ENCODE data around the gene CDC16. TPM values are rescaled to one million over a fixed set of nuclear protein-coding genes. Genes with fewer than 3 reads are reported as not detected.

CDC16 gene
- total and polyA plus RNA-seq, 2 of the 13 experiments (the other 11 are each of a cell fraction or from before 2014, with no cell fraction given) = 24.2 to 60.9 TPM

DNA sequence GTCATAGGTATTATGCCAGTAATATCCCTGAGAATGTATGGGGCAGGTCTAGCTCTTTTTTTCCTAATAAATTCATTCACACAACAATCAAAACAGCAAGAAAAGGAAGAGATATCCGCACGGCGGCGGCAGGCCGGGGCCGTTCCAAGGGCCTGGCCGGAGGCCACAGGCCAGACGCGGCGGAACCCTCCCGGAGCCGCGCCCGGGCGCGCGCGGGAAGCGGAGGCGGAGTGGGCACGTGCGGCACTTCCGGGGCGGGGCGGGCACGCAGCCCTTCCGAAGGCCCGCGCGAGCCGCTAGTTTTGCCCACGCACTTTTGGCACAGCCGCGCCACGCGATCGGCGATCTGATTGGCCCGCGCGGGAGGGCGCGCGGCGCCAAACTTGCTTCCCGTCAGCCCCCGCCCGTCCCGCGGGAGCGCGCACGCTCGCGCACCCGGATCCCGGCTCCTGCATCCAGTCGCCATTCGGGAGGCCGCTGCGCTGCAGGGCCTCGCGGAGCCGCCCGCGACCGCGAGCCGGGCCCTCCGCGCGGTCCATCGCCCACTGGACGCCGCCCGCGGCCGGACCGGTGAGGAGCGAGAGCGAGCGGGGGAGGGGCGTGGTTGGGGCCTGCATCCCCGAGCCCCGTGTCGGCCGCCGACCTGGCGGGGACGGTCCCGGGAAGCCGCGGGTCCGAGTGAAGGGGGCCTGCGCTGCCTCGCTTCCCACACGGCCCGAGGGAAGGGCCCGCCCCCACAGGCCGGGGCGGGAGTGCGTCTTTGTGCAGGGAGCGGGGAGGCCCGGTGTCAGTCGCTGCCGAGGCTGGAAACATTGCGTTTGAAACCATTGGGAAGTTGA is 79.6 kb downstream of the CDC16 start, which contains the start of gene CHAMP1 (continued):
- TF ChIP-seq CREB3 (CRISPR knock-in tag; IDR thresholded peaks at IDR 0.05) (peak; percentile 83), MED8 (CRISPR knock-in tag; IDR thresholded peaks at IDR 0.05; ENCODE audit: insufficient replicate concordance) (peak; percentile 62), CBX2 (IDR thresholded peaks at IDR 0.05; ENCODE audit: low read depth, low read length) (no peak), CBX2 (CRISPR knock-in tag; IDR thresholded peaks at IDR 0.05; ENCODE audit: low read depth) (peak; percentile 53), ZNF407 (CRISPR knock-in tag; IDR thresholded peaks at IDR 0.05; ENCODE audit: not compliant biosample characterization) (no peak), MEIS2 (CRISPR knock-in tag; IDR thresholded peaks at IDR 0.05) (peak; percentile 94), ZNF275 (CRISPR knock-in tag; IDR thresholded peaks at IDR 0.05; ENCODE audit: borderline replicate concordance) (peak; percentile 47; the same call in 1 of the 2 replicates), TEAD3 (CRISPR knock-in tag; optimal IDR thresholded peaks at IDR 0.05; ENCODE audit: borderline replicate concordance) (no peak), NFYB (CRISPR knock-in tag; IDR thresholded peaks at IDR 0.05) (peak; percentile 83), ERF (CRISPR knock-in tag; IDR thresholded peaks at IDR 0.05) (peak; percentile 73), HMGA1 (CRISPR knock-in tag; conservative IDR thresholded peaks at IDR 0.05) (no peak)
- TF ChIP-seq, protein P1, sequence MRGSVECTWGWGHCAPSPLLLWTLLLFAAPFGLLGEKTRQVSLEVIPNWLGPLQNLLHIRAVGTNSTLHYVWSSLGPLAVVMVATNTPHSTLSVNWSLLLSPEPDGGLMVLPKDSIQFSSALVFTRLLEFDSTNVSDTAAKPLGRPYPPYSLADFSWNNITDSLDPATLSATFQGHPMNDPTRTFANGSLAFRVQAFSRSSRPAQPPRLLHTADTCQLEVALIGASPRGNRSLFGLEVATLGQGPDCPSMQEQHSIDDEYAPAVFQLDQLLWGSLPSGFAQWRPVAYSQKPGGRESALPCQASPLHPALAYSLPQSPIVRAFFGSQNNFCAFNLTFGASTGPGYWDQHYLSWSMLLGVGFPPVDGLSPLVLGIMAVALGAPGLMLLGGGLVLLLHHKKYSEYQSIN (CRISPR knock-in tag; IDR thresholded peaks at IDR 0.05; ENCODE audit: borderline replicate concordance) = no peak
- TF ChIP-seq, protein P2, sequence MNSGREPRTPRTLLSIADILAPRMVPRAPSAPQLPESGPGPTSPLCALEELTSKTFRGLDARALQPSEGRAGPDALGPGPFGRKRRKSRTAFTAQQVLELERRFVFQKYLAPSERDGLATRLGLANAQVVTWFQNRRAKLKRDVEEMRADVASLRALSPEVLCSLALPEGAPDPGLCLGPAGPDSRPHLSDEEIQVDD (CRISPR knock-in tag; IDR thresholded peaks at IDR 0.05; ENCODE audit: borderline replicate concordance) = no peak; the same call in 1 of the 2 replicates
